ENCODE data around the gene NLRP6.
"Not testable (repeated sequence)": the region's sequence is repeated elsewhere in the genome, so short reads cannot be mapped to it uniquely, and the experiment has no call there.

NLRP6 gene

GRCh38 chr11:256952-257737 is 21.1 kb upstream of the NLRP6 start:
- H3K27ac ChIP-seq (ENCODE audit: low read depth, low read length) = no peak overlapping the region
- H3K4me3 ChIP-seq (ENCODE audit: low read length) = no peak overlapping the region
- H3K9me3 ChIP-seq (ENCODE audit: insufficient read depth, low read depth, low read length) = no peaks in the 10 kb centered on the region
- no peaks in the 10 kb centered on the region for H3K4me1 ChIP-seq (ENCODE audit: insufficient read depth, low read length)
- 89% methylated on average over 14 of the region's 14 CpGs for WGBS
- H3K27me3 ChIP-seq (ENCODE audit: insufficient read depth, low read length) = no peaks in the 10 kb centered on the region
- H3K9ac ChIP-seq (ENCODE audit: low read depth, low read length) = no peak overlapping the region
- H3K36me3 ChIP-seq (ENCODE audit: insufficient read depth, low read length) = peaks cover 15% of the 10 kb centered on the region

GRCh38 chr11:257766-258493 is 20.3 kb upstream of the NLRP6 start:
- Histone ChIP-seq H3K9me3 (ENCODE audit: insufficient read depth, low read depth, low read length) (no peaks in the 10 kb centered on the region), H3K9ac (ENCODE audit: low read depth, low read length) (no peak overlapping the region), H3K27me3 (ENCODE audit: insufficient read depth, low read length) (no peaks in the 10 kb centered on the region), H3K4me1 (ENCODE audit: insufficient read depth, low read length) (no peaks in the 10 kb centered on the region), H3K4me3 (ENCODE audit: low read length) (no peak overlapping the region), H3K27ac (ENCODE audit: low read depth, low read length) (no peak overlapping the region), H3K36me3 (ENCODE audit: insufficient read depth, low read length) (peaks cover 7% of the 10 kb centered on the region)
- 89% methylated on average over 15 of the region's 15 CpGs for WGBS

- Histone ChIP-seq H3K27ac (ENCODE audit: low read depth, low read length) (no peak overlapping the region), H3K9ac (ENCODE audit: low read depth, low read length) (no peak overlapping the region), H3K27me3 (ENCODE audit: insufficient read depth, low read length) (no peaks in the 10 kb centered on the region), H3K9me3 (ENCODE audit: insufficient read depth, low read depth, low read length) (no peaks in the 10 kb centered on the region), H3K4me3 (ENCODE audit: low read length) (no peak overlapping the region), H3K4me1 (ENCODE audit: insufficient read depth, low read length) (no peaks in the 10 kb centered on the region), H3K36me3 (ENCODE audit: insufficient read depth, low read length) (no peaks in the 10 kb centered on the region)
- WGBS = 93% methylated on average over 5 of the region's 10 CpGs
Observed at GRCh38 chr11:259413-259812, 18.8 kb upstream of the NLRP6 start.

- no peak overlapping the region for H3K4me3 ChIP-seq (ENCODE audit: low read length)
- H3K4me1 ChIP-seq (ENCODE audit: insufficient read depth, low read length) = no peaks in the 10 kb centered on the region
- H3K27me3 ChIP-seq (ENCODE audit: insufficient read depth, low read length) = no peaks in the 10 kb centered on the region
- no peak overlapping the region for H3K9ac ChIP-seq (ENCODE audit: low read depth, low read length)
- H3K27ac ChIP-seq (ENCODE audit: low read depth, low read length) = no peak overlapping the region
- WGBS = 98% methylated on average over 4 of the region's 4 CpGs
- H3K36me3 ChIP-seq (ENCODE audit: insufficient read depth, low read length) = no peaks in the 10 kb centered on the region
- 0 out of 2 replicates have a peak, but pooled peaks cover 4% of the 10 kb centered on the region for H3K9me3 ChIP-seq (ENCODE audit: insufficient read depth, low read depth, low read length)
Observed at GRCh38 chr11:261624-262023, 16.6 kb upstream of the NLRP6 start.

- no peaks in the 10 kb centered on the region for H3K36me3 ChIP-seq (ENCODE audit: insufficient read depth, low read length)
- 95% methylated on average over 5 of the region's 13 CpGs for WGBS
- no peaks in the 10 kb centered on the region; the same call in 1 of the 2 replicates for H3K27me3 ChIP-seq (ENCODE audit: insufficient read depth, low read length)
- no peak overlapping the region for H3K4me3 ChIP-seq (ENCODE audit: low read length)
- no peak overlapping the region for H3K27ac ChIP-seq (ENCODE audit: low read depth, low read length)
- peaks cover 8% of the 10 kb centered on the region; the same call in 1 of the 2 replicates for H3K4me1 ChIP-seq (ENCODE audit: insufficient read depth, low read length)
- H3K9me3 ChIP-seq (ENCODE audit: insufficient read depth, low read depth, low read length) = 0 out of 2 replicates have a peak, but pooled peaks cover 4% of the 10 kb centered on the region
- no peak overlapping the region for H3K9ac ChIP-seq (ENCODE audit: low read depth, low read length)
Observed at GRCh38 chr11:266676-267439, 11.3 kb upstream of the NLRP6 start.

- Histone ChIP-seq H3K9ac (ENCODE audit: low read depth, low read length) (no peak overlapping the region), H3K9me3 (ENCODE audit: insufficient read depth, low read depth, low read length) (0 out of 2 replicates have a peak, but pooled peaks cover 4% of the 10 kb centered on the region), H3K27me3 (ENCODE audit: insufficient read depth, low read length) (no peaks in the 10 kb centered on the region; the same call in 1 of the 2 replicates), H3K36me3 (ENCODE audit: insufficient read depth, low read length) (no peaks in the 10 kb centered on the region), H3K27ac (ENCODE audit: low read depth, low read length) (no peak overlapping the region), H3K4me1 (ENCODE audit: insufficient read depth, low read length) (peaks cover 8% of the 10 kb centered on the region; the same call in 1 of the 2 replicates), H3K4me3 (ENCODE audit: low read length) (no peak overlapping the region)
- 72% methylated on average over 17 of the region's 18 CpGs for WGBS
Observed at GRCh38 chr11:267491-267994, 10.7 kb upstream of the NLRP6 start.

- not testable (repeated sequence) for H3K9ac ChIP-seq (ENCODE audit: low read depth, low read length); H3K4me1 ChIP-seq (ENCODE audit: insufficient read depth, low read length); H3K36me3 ChIP-seq (ENCODE audit: insufficient read depth, low read length); H3K9me3 ChIP-seq (ENCODE audit: insufficient read depth, low read depth, low read length); H3K27me3 ChIP-seq (ENCODE audit: insufficient read depth, low read length); H3K27ac ChIP-seq (ENCODE audit: low read depth, low read length); H3K4me3 ChIP-seq (ENCODE audit: low read length)
- 90% methylated on average over 16 of the region's 16 CpGs for WGBS
Observed at GRCh38 chr11:268716-269145, 9.5 kb upstream of the NLRP6 start.

GRCh38 chr11:269146-269890 is 8.9 kb upstream of the NLRP6 start:
- WGBS = 77% methylated on average over 19 of the region's 21 CpGs
- H3K9ac ChIP-seq (ENCODE audit: low read depth, low read length) = no peak overlapping the region
- no peak overlapping the region for H3K4me3 ChIP-seq (ENCODE audit: low read length)
- 0 out of 2 replicates have a peak, but pooled peaks cover 4% of the 10 kb centered on the region for H3K9me3 ChIP-seq (ENCODE audit: insufficient read depth, low read depth, low read length)
- no peaks in the 10 kb centered on the region for H3K36me3 ChIP-seq (ENCODE audit: insufficient read depth, low read length)
- H3K27ac ChIP-seq (ENCODE audit: low read depth, low read length) = no peak overlapping the region
- H3K4me1 ChIP-seq (ENCODE audit: insufficient read depth, low read length) = peaks cover 8% of the 10 kb centered on the region; the same call in 1 of the 2 replicates
- no peaks in the 10 kb centered on the region; the same call in 1 of the 2 replicates for H3K27me3 ChIP-seq (ENCODE audit: insufficient read depth, low read length)

- Histone ChIP-seq H3K27ac (ENCODE audit: low read depth, low read length) (no peak overlapping the region), H3K4me1 (ENCODE audit: insufficient read depth, low read length) (peaks cover 8% of the 10 kb centered on the region; the same call in 1 of the 2 replicates), H3K27me3 (ENCODE audit: insufficient read depth, low read length) (no peaks in the 10 kb centered on the region; the same call in 1 of the 2 replicates), H3K4me3 (ENCODE audit: low read length) (no peak overlapping the region), H3K9ac (ENCODE audit: low read depth, low read length) (no peak overlapping the region), H3K9me3 (ENCODE audit: insufficient read depth, low read depth, low read length) (0 out of 2 replicates have a peak, but pooled peaks cover 4% of the 10 kb centered on the region), H3K36me3 (ENCODE audit: insufficient read depth, low read length) (no peaks in the 10 kb centered on the region)
- WGBS = 86% methylated on average over 18 of the region's 18 CpGs
Observed at GRCh38 chr11:270451-271318, 7.5 kb upstream of the NLRP6 start.
